Stimulated activated CD8-positive, alpha-beta memory T cell treated with anti-CD3 and anti-CD28 coated beads, Interleukin-4, amount 100 ng/mL, for 1 hour (primary cell): ENCODE measurements around the gene ITK.

Experiments used
- DNase-seq, 2 donors: peaks; one replicate each; pipeline ENCODE4 v3.0.0-alpha.2; 2020; ENCODE audit warnings: low read depth in 2 of 2, low spot score in 1 of 2

ITK gene

DNA sequence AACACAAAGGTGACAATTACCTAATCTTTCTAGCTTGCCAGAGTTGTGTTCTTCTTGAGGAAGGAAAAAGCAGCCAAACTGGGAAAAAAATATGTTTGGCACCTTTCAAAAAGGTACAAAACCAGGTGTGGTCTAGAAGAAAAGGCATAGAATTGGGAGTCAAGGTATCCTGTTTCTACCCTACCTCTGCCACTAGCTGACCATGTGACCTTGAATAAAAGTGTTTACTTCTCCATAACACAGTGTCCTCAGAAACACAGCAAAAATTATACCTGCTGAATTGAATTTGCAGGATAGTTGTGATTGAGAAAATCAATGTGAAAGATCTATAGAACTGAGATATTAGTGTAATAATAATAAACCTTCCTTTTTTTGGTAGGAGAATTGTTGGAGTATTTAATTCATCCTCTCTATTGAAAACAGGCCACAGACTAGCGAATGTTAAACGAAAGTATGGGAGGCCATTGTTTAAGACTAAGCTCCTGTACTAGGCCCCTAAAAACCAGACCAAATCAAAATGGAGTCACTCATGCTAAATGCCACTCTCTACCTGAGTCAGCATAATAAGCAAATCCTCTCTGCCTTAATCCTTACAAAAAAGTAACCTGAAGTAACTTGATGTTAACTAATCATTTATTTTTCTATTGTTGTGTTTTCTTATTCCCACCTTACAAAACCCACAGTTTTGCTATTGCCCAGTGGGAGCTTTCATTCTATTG lies 97.8 kb downstream of the ITK start:
- DNase-seq: no peak

DNA sequence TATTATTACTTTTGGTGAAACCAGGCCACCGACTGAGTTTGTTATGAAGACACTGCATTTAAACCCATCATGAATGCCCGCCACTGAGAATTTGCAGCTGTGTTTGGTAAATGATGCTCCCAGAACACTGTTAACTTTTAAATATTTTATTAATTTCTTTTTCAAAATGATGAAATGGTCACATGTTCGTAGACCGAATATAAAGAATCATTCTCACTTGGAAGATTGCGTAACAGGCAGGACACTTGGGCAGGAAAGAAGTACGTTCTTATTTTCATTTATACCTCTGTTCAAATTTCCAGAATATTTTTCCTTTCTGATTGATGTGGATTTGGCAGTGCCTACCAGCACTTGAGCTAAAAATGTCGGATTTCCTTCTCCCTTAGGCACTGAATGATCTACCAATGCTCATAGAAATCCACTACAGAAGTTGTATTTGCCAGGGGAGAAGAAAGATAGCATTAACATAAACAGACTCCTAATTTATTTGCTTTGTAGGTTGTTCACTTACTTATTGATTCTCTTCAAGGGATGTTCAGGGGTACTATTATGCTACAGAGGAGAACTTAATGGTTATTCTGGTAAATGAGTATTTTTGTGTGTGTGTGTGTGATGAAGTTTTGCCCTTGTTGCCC lies 99.1 kb downstream of the ITK start:
- DNase-seq: no peak

DNA sequence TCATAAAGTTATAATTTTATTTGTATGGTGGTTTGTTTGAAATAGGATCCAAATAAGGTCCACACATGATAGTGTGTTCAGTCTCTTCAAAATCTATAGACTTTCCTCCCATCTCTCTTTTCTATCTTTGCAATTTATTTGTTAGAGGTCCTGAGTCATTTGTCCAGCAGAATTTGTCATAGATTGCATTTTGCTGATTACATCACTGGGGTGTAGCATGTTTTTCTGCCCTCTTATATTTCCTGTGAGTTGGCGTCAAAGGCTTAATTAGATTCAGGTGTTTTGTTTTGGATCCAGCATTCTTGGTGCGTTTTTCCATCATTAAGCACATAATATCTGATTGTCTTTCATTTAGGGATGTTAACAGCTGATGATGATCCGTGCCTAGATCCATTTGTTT lies 100.3 kb downstream of the ITK start:
- DNase-seq: no peak

DNA sequence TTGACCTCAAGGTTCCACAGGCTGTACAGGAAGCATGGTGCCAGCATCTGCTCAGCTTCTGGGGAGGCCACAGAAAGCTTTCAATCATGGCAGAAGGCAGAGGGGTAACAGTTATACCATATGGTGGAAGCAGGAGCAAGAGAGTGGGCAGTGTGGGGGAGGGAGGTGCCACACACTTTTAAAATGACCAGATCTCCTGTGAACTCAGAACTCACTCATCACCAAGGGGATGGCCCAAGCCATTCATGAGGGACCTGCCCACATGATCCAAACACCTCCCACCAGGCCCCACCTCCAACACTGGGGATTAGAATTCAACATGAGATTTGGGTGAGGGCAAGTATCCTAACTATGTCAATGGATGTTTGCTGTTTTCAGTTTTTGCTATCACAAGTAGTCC lies 101.5 kb downstream of the ITK start:
- no peak for DNase-seq

DNA sequence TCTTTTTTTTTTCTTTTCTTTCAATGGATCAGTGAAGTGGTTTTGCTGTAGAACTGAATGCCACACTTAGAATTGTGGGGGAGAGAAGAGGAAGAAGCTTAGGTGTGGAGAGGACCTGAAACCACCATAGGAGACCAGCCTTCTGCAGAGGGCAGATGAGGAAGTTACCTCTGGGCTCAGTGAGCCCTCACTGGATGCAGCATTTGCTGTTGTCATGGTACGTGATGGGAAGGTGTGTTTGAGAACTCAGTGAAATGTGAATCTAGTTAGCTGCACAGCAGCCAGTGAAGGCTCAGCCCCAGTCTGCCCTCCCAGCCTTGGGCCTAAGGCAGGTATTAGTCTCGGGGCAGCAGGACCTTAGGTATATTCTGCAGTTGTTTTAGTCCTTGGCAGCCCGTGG lies 102.8 kb downstream of the ITK start:
- DNase-seq: no peak

DNA sequence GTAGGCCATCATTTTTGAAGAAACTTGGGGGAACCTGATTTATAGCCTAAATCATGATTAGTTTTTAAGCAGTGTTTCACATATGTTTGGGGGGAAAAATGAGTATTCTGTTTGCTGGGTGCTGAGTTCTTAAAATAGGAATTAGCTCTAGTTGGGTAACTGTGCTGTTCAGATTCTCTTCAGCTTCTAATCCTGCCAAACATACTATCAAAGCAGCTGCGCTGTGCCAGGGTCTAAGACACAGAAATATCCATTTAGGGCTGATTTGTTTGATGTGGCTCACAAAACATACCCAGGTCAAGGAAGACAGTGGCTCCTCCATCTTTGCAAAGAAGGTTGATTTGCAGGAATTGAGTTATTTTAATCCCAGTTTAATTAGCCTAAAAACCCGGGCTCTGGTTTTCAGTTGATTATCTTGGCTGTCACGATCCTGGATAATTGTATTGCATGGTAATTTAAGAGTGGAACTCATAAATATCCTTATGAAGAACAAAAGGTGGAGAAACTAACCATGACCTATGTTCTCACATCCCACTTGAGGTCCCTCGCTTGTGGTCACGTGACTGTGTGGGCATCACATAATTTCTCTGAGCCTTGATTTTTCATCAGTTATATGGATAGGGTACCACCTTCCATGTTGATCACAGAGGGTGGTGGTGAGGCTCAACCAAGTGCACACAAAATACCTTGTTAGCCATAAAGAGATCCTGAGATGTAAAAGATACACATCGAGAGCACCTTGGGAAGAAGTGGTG lies 104.0 kb downstream of the ITK start:
- no peak for DNase-seq

DNA sequence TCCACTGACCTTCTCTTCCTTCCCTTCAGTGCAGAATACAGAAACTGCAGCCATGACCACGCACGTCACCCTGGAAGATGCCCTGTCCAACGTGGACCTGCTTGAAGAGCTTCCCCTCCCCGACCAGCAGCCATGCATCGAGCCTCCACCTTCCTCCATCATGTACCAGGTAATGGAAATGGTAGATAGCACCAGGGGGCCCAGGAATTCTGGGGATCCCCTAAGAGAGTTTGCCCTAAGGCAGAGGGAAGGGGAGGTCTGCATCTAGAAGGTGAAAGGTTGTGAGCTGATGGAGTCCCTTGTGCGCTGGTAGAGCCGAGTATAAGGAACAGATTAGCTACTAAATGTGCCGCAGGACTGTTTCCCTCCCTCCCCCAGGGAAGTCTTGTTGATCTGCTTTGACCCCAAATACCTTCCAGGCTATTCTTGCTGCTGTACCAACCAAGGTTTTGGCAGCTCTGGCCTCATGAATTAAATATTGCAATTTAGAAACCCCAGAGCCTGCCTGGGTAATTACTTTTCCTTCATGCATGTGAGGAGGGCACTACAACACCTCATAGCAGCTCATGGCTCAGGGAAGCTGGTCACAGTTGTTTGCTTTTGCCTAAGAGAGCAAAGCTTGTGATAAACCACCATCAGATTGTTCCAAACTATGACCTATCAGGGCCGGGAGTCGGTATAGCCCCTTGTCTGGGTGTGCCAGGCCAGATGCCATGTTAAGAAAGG lies 104.8 kb downstream of the ITK start:
- no peak for DNase-seq

DNA sequence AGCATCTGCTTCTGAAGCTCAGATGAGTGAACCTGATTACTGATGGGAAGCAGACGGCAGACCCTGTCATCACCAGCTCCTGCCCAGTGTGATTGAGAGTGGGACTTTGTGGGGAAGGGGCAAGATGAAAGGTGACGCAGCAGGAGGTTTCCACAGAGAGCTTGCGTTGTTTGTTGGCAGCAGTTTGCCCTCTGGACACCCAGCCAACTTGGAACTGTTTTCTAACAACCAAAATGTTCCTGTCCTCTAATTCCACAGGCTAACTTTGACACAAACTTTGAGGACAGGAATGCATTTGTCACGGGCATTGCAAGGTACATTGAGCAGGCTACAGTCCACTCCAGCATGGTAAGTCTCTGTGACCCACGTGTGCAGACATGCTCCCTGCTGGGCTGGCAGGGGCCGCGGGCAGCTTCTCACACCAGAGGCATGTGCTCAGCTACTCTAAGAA lies 106.1 kb downstream of the ITK start:
- no peak for DNase-seq

DNA sequence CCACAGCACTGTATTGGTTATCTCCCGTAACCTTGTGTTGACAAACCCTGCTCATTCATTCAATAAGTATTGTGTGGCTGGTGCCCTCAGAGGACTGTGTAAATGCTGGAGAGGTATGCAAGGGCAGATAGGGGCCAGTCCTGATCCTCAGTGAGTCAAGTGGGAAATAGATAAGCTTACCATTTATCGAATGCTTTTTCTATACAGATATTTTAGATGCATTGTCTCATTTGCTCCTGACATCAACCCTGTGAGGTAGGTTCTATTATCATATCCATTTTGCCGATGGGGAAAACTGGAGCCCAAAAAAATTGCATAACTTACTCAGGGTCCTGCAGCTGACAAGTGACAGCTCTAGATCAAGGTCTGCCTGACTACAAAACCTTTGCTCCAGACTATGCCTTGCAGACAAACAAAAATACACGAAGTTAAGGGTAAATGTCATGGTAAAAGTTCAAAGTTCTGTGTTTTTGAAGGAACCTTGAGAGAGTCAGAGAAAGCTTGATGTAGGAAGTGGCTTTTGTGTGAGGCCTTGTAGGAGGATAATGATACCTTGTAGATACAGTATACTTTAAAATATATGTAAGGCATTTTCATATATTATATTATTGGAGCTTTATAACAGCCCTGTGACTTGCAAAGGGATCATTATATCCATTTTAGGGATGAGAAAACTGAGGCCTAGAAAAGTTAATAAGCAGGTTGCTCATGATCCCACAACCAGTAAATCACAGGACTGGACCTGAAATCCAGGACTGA lies 107.9 kb downstream of the ITK start:
- DNase-seq: no peak

DNA sequence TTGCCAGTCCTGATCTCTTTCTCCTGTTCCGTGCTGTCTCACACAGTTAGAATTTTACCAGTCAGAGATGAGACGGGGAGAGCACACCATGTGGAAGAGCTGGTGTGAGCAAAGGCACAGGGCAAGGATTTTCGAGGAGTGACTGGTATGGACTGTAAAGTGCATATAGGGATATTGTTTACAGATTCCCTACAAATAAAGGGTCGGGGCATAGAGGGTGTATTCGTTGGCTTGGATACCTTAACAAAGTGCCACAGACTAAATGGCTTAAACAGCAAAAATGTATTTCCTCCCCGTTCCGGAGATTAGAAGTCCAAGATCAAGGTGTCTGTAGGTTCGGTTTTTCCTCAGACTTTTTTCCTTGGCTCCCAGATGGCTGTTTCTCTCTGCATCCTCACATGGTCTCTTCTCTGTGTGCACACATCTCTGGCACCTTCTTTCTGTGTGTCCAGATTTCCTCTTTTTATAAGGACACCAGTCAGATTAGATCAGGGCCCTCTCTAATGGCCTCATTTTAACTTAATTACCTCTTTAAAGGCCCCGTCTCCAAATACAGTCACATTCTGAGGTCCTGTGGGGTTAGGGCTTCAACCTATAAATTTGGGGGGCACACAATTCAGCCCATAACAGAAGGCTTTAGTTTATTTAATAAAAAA lies 108.7 kb downstream of the ITK start:
- no peak for DNase-seq

DNA sequence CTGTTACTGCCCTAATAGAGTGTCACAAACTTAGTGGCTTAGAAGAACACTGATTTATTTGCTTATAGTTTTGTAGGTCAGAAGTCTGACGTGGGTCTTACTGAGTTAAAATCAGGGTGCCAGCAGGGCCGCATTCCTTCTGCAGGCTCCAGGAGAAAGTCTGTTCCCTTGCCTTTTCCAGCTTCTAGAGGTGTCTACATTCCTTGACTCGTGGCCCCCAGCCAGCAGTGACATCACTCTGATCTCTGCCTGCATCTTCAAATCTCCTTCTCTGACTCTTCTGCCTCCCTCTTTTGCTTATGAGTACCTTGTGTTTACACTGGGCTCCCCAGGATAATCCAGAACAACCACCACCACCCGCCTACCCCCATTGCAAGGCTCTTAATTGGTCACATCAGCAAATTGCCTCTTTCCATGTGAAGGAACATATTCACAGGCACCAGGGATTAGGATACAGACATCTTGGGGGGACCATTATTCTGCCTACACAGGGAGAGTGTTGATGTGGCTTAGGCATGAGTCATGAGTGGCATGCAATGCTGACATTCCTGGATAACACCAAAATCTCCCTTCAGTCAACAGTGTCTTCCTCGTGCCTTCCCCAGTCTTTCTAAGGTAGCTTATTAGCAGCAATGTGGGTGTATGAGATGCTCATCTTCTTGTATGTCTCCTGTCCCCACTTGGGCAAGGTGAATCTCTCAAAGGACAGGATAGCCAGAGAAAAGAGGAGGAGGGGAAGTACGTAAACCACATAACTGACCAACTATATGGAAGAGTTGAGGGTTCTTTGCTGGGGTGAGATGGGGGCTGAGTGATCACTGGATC lies 109.7 kb downstream of the ITK start:
- no peak for DNase-seq

DNA sequence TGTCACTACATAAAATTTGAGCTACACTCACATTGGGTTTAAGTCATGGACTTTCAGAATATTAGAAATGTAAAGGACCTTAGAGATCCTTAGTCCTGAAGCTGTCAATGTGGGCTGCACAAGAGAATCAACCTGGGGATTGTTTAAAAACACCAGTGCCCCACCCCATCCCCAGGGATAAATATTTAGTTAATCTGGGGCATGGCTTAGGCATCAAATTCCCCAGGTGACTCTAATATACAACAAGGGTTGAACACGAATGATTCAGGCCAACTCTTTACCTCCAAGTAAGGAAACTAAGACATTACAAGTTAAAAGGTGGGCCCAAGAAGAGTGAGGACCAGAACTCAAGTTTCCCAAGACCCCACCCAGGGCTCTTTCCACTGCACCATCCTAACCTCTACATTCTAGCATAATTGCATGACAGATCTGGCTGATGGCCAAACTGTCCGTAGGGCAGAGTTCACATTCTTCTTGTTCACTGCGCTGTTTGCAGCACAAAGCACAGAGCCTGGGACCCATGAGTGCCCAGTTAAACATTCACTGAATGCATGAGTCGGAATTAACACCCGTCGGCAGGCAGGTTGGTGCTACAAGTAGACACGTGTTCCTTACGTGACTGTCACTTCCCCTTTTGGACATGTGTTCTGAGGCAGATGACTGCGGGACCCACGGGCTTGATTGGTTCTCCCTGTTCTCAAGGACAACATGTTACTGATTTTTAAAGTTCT lies 110.5 kb downstream of the ITK start:
- no peak for DNase-seq

DNA sequence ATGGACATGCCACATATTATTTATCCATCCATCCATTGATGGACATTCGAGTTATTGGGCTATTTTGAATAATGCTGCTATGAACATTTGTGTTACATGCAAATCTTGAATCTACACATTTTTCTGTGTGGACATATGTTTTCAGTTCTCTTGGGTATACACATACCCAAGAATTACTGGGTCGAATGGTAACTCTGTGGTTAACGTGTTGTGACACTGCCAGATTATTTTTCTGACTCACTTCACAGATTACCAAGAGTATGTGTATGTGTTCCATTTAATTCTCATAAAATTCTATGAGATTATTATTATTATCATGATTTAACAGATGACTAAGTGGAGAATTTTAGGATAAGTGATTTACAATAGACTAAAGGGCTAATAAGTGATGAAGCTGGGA lies 112.0 kb downstream of the ITK start:
- no peak for DNase-seq

DNA sequence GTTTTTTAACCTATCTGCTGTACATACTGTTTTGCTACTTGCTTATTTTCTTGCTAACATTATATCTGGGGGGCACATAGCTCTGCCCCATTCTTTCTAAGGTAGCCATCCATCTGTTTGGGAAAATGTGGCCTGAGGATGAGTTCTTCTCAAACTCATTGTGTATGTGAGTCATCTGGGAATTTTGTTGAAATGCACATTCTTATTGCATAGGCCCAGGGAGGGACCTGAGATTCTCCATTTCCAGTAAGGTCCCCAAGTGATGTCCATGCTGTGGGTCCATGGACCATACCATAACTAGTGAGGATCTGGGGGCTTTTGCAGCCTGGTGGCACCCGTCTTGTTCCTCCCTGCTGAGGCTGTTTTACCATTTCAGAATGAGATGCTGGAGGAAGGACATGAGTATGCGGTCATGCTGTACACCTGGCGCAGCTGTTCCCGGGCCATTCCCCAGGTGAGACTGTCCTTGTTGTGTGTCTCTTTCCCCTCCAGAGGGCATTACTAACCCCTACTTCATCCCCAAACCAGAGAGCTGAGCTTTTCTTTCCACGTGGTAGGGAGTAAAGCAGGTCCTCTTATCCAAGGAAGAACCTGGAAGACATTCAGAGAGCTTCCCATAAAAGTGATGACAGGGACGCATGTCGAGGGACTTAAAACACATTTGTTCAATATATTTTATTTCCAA lies 113.9 kb downstream of the ITK start:
- no peak for DNase-seq

DNA sequence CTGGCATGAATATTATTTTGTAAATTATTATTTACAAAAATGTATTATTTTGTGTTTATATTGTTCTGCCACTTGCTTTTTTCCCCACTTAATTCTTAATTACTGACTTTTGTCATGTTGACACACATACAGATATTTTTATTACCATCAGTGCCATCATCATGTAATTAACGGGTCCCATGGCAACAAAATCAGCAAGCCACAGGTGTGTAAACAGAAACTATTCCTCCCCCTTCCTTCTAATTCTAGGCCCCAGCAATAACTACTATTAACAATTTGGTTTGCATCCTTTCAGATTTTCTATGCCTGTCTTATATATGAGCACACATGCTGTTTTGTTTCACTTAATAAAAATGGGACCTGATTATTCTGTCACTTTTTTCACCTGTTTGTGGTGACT lies 114.6 kb downstream of the ITK start:
- no peak for DNase-seq

DNA sequence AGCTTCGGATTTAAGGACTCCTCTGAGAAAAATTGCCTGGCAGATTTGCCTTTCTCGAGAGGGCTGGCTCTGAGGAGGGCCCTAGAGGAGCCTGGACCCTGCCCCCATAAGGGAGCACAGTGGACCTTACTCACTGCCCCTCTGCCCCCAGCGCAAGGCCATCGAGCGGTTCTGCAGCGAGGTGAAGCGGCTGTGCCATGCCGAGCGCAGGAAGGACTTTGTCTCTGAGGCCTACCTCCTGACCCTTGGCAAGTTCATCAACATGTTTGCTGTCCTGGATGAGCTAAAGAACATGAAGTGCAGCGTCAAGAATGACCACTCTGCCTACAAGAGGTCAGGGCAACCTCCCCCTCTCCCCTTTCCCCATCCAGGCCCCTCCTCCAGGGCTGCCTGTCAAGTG lies 119.9 kb downstream of the ITK start:
- DNase-seq: no peak

DNA sequence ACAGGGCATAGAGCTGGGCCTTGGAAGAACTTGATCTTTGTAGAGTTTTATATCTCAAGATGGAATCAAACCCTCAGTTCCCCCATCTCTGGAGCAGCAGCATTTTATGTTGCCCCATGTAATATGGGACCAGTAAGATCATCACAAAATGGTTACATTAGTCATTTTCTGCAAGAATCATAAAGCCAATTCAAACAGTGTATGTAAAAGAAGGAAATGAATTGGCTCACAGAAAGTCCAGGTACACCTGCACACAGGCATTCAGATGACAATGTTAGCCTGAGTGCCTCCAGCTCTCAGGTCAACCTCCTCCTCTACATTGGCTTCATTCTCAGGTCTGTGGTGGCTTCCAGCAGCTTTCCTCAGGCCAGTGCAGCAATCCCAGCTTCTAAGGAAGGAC lies 120.4 kb downstream of the ITK start:
- no peak for DNase-seq

DNA sequence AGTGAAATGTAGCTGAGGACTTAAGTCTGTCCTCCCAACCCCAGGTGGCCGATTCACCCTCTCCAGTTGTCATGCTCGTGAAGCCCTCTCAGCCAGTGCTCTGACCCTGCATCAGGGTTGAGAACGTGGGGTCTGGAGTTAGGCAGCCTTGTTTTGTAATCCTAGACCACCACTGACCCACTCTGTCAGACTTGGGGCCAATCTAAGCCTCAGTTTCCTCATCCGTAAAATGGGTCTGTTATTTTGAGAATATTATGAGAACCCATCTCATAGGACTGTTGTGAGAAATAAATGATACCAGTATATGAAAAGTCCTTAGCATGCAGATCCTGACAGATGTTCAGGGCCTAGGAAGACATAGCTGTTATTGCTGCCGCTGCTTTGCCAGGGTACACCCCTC lies 122.4 kb downstream of the ITK start:
- no peak for DNase-seq
